ENCODE data around the gene HOATZ.

- TF ChIP-seq POLR2A (IDR thresholded peaks at IDR 0.05) = no peak
- TF ChIP-seq CTCF (IDR thresholded peaks at IDR 0.05) = no peak
These were observed 6.6 kb downstream of the HOATZ start for GRCh38 chr11:111521135-111521534.

All from gastroesophageal sphincter (tissue), 3 donors.